HG02571 (cell line): ENCODE data around the gene MYO1F.

Experiments
- ATAC-seq: cut with Tn5 transposase; IDR thresholded peaks from one replicate; pipeline ENCODE4 v1.9.1; 2021; ENCODE audit warnings: mild to moderate bottlenecking, moderate library complexity; ENCODE audit not compliant: unreplicated experiment

The MYO1F gene

GRCh38 chr19:8499048-8499833 lies 78.0 kb downstream of the MYO1F start:
- ATAC-seq, result no peak

- no peak for ATAC-seq
These were observed 78.9 kb downstream of the MYO1F start for GRCh38 chr19:8498295-8498694.

DNA sequence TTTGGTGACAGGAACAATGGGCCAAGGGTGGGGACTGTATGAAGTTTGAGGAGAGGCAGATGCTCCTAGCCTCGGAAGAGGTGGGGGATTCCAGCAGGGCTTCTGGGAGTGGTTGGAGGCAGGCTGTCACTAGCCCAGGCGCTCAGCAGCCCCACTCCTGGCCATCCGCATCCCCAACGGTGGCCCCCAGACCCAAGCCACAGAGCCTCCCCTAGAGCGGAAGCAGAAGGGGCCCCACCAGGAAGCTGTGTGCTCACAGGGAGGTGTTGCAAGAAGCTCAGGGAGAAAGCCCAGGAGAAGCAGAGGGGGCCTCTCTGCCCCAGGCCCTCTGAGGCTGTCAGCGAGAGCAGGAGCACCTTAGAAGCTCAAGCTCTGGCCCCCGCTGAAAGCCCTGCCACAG lies 83.1 kb downstream of the MYO1F start:
- ATAC-seq, result no peak

DNA sequence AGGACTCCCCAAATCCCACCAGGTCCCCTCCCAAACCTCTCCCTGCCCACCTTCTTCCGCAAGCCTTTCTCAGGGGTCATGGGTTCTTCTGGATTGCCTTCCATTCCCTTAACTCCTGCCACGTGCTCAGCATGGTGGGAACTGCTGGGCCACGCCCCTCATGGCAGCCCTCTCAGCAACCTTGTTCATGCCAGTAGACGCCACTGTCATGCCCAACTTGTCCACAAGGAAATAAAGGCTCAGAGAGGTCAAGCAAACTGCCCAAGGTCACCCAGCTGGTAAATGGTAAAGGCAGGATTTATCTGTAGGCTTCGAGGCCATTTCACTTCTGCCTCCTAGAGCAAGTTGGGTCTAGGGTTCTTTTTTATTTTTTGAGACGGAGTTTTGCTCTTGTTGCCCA lies 85.7 kb downstream of the MYO1F start:
- ATAC-seq, result no peak

DNA sequence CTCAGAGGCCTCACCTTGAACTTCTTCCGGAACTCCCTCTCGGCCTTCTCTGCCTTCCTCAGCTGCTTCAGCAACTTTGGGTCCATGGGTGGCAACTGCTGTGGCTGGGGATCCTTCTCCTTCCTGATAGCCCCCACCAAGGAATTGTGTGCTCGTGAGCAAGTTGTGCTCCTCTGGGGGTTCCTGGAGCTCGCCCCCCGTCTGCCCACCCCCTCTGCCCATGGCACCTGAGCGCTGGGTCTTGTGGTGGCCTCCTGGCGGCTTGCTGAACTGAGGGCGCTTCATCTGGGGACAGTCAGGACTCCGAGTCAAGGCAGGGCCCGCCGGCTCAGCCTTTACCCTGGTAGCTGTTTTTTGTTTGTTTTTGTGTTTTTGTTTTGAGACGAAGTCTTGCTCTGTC lies 86.4 kb downstream of the MYO1F start:
- no peak for ATAC-seq

- no peak for ATAC-seq
These were observed 86.9 kb downstream of the MYO1F start for GRCh38 chr19:8490395-8490760.

GRCh38 chr19:8489561-8490394 lies 87.5 kb downstream of the MYO1F start:
- no peak for ATAC-seq

- no peak for ATAC-seq
These were observed 88.9 kb downstream of the MYO1F start for GRCh38 chr19:8488365-8488764.

GRCh38 chr19:8487137-8487851 lies 89.9 kb downstream of the MYO1F start:
- no peak for ATAC-seq

- no peak for ATAC-seq
These were observed 90.5 kb downstream of the MYO1F start for GRCh38 chr19:8486661-8487136.

GRCh38 chr19:8485561-8486371 lies 91.5 kb downstream of the MYO1F start:
- ATAC-seq, result no peak

- no peak for ATAC-seq
These were observed 92.8 kb downstream of the MYO1F start for GRCh38 chr19:8484331-8484894.

DNA sequence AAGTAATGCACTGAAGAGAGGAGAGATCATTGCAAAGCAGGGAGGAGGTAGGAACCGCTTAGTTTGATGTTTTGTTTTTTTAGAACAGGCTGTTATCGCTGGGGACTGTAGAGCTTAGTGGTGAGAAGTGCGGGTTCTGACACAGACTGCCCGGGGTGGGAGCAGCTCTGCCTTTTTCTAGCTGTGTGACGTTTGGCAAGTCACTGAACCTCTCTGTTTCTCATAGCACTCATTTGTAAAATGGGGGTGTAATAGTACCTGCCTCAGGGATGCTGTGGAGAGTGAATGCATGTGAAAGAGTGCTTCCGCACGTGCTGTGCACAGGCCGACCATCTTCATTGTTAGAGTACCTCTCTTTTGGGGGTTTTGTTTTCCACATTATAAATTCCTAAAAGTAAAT lies 94.1 kb downstream of the MYO1F start:
- no peak for ATAC-seq

DNA sequence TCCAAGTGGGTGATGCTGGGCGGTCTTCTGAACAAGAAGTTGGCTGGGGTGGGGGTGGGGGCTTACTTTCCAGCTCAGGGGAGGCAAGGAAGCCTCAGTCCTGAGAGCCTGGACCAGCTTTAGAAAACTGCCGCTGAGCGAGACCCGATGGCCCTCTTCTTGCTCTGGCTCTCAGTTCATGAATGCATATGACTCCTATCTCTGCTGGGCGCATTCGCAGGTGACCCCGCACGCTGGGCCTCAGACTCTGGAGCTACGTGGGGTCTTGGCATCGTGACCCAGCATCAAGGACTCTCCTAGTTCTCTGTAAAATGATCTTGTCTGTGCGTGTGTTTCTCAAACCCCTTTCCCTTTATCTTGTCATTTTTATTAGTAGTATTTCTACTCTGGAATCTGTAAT lies 94.5 kb downstream of the MYO1F start:
- ATAC-seq, result no peak

- no peak for ATAC-seq
These were observed 95.6 kb downstream of the MYO1F start for GRCh38 chr19:8481616-8482015.

DNA sequence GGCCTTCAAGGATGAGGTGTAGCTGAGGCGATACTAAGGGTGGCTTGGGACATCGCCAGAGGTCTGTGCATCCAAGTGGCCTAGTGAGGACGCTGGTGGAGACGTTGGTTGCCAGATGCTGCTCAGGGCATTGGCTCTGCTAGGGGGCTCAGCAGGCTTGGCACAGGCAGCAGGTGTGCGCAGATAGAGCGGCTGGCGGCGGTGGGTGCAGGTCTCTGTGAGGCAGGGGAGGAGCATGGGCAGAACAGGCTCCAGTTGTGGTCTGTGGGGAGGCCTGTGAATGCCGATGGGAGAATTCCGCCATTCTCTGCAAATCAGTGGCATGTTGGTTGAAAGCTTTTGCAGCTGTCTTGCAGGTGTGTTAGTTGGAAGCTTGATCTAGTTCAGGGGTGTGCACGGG lies 96.0 kb downstream of the MYO1F start:
- ATAC-seq, result no peak

GRCh38 chr19:8478598-8478997 lies 98.6 kb downstream of the MYO1F start:
- no peak for ATAC-seq

GRCh38 chr19:8477889-8478288 lies 99.4 kb downstream of the MYO1F start:
- ATAC-seq, result no peak

- no peak for ATAC-seq
These were observed 100.7 kb downstream of the MYO1F start for GRCh38 chr19:8476524-8476923.

- ATAC-seq, result no peak
These were observed 102.2 kb downstream of the MYO1F start for GRCh38 chr19:8475005-8475404.
